Peyer's patch (tissue), 4 donors: ENCODE results near the gene KCNG4. TPM values are rescaled to one million over a fixed set of nuclear protein-coding genes. Genes with fewer than 3 reads are reported as not detected.
A peak's percentile ranks its signal among the peaks of the same experiment; 100 is the strongest.

Experiments
- DNase-seq, 3 donors: peaks; one replicate each; pipeline ENCODE4 v3.0.0-alpha.2; 2017 to 2019
- H3K27ac ChIP-seq, 4 donors: fragments of 200-600 bp; sonication (generic); one replicate each; pipeline ENCODE4 v1.5.1; 2016 to 2019
- H3K27me3 ChIP-seq, 2 donors: fragments of 200-600 bp; sonication (generic); one replicate each; pipeline ENCODE4 v1.5.1; 2019
- H3K36me3 ChIP-seq, 3 donors: fragments of 200-600 bp; sonication (generic); one replicate each; pipeline ENCODE4 v1.5.1; 2016 to 2019
- H3K4me1 ChIP-seq, 4 donors: fragments of 200-600 bp; sonication (generic); one replicate each; pipeline ENCODE4 v1.5.1; 2016 to 2019
- H3K4me3 ChIP-seq, 4 donors: fragments of 200-600 bp; sonication (generic); 1 replicate in 3 of 4; 2 replicates in 1 of 4; pipeline ENCODE4 v1.5.1; 2016 to 2019; ENCODE audit warnings: mild to moderate bottlenecking in 1 of 4
- H3K9me3 ChIP-seq, 4 donors: fragments of 200-600 bp; sonication (generic); one replicate each; pipeline ENCODE4 v1.5.1; 2016 to 2019; ENCODE audit warnings: mild to moderate bottlenecking in 1 of 4
- CTCF ChIP-seq, 6 experiments: fragments of 450-650 bp in 4 of 6; fragments of 200-600 bp in 2 of 6; sonication (generic) in 1 of 6; IDR thresholded peaks; one replicate each; pipeline ENCODE4 v1.5.1; 2017 to 2019; ENCODE audit warnings: antibody characterized with exemption in 6 of 6, mild to moderate bottlenecking in 3 of 6, moderate library complexity in 1 of 6
- POLR2A ChIP-seq, 2 donors: fragments of 450-650 bp; IDR thresholded peaks; one replicate each; pipeline ENCODE4 v1.5.1; 2017; ENCODE audit warnings: antibody characterized with exemption in 2 of 2, mild to moderate bottlenecking in 2 of 2, moderate library complexity in 2 of 2
- total RNA-seq, 4 donors: library from RNA; depleted of rRNA; stranded (reverse); fragments of >200 nt; gene quantifications; one replicate each; pipeline ENCODE4 v1.1.0, GENCODE V29; 2016

KCNG4 gene
- total RNA-seq, 4 donors from 2014 or later: not detected

GRCh38 chr16:84240455-84240854, 643 bp upstream of the KCNG4 start:
- no peak overlapping the region for H3K4me3 ChIP-seq
- H3K4me1 ChIP-seq: no peaks in the 10 kb centered on the region
- H3K36me3 ChIP-seq: no peaks in the 10 kb centered on the region
- TF ChIP-seq CTCF (IDR thresholded peaks at IDR 0.05) (no peak), POLR2A (IDR thresholded peaks at IDR 0.05) (no peak)
- no peaks in the 10 kb centered on the region for H3K27me3 ChIP-seq
- DNase-seq: no peak
- H3K27ac ChIP-seq: no peak overlapping the region
- H3K9me3 ChIP-seq: no peaks in the 10 kb centered on the region

DNA sequence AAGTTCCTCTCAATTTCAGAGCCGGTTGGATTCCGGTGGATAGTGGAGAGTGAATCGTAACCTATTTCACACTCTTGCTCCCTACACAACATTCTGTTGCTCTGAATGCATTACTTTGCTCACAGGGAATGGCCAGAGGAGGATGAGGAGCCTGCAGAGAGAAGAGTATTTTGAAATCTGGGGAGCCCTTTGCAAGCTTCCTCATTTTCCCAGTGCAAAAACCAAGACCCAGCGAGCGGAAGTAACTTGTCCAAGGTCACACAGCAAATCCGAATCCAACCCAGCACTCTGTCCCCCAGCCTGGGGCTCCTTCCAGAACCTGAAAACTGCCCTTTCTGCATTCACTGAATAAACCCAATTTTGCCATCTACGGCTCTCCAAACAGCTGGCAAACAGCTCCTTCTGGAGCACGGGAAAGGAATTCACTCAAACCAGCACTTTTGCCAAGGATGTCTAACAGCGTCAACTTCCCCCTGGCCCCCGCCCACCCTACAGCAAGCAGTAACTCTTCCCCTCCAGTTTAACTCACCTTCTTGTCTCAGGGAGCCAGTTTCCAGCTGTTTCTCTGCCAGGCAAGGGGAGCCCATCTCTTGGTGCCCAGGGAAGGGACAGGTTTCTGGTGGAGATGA, 557 bp downstream of the KCNG4 start:
- no peaks in the 10 kb centered on the region for H3K9me3 ChIP-seq
- DNase-seq: no peak

DNA sequence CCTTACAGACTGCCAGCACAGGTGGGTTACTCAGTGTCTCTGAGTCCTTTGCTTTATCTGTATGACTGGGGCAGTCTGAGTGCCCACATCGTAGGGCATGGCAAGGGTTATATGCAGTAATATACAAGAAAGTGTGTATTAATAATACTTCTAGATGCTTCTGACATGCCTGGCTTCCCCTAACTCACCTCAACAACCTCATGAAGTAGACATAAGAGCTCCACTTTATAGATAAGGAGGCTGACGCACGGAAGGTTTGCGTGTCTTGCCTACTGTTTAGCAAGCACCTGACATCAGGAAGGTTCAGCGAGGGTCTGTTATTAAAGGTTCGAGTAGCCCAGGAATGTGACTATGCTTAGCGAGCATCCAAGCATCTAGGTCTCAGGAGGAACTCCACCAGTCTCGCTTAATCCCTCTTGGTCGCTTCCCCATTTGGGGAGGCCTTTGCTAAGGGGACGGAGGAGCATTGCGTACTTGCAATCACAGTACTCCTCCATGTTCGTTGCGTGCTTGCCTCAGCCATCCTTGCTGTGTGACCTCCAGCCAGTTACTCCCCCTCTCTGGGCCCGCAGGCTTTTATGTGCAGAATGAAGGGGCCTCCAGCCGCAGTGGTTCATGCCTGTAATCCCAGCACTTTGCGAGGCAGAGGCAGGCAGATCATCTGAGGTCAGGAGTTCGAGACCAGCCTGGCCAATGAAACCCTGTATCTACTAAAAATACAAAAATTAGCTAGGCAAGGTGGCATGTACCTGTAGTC, 1.6 kb downstream of the KCNG4 start:
- DNase-seq: no peak
- H3K4me3 ChIP-seq: no peak overlapping the region
- H3K27me3 ChIP-seq: no peaks in the 10 kb centered on the region
- no peak overlapping the region for H3K27ac ChIP-seq
- TF ChIP-seq POLR2A (IDR thresholded peaks at IDR 0.05): no peak
- no peak for TF ChIP-seq CTCF (IDR thresholded peaks at IDR 0.05)
- no peaks in the 10 kb centered on the region for H3K4me1 ChIP-seq
- no peaks in the 10 kb centered on the region for H3K9me3 ChIP-seq
- no peaks in the 10 kb centered on the region for H3K36me3 ChIP-seq

More for the DNA sequence above, 557 bp downstream of the KCNG4 start:
- no peak for TF ChIP-seq CTCF (IDR thresholded peaks at IDR 0.05)
- TF ChIP-seq POLR2A (IDR thresholded peaks at IDR 0.05): no peak
- Histone ChIP-seq H3K27me3 (no peaks in the 10 kb centered on the region), H3K4me1 (no peaks in the 10 kb centered on the region), H3K4me3 (no peak overlapping the region), H3K27ac (no peak overlapping the region), H3K36me3 (no peaks in the 10 kb centered on the region)

DNA sequence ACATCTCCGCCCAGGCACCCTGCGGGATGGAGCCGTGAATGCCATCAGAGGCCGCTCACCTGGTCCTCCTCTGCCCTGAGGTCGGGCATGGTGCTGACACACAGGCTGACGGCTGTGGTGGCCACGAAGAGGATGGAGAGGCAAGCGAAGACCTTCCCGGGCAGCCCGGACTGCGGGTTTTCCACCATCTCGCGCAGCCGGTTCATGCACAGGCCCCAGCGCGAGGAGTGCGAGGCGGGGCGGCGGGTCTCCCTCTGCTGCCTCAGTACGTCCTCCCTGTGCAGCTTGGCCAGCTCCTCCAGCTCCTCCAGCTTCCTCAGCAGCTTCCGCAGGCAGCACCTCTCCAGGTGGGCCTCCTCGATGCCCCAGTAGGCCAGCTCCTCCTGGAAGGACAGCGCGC, 3.1 kb downstream of the KCNG4 start:
- Histone ChIP-seq H3K4me1 (no peaks in the 10 kb centered on the region), H3K4me3 (no peak overlapping the region), H3K9me3 (no peaks in the 10 kb centered on the region), H3K36me3 (no peaks in the 10 kb centered on the region), H3K27ac (no peak overlapping the region), H3K27me3 (no peaks in the 10 kb centered on the region)
- no peak for TF ChIP-seq CTCF (IDR thresholded peaks at IDR 0.05)
- TF ChIP-seq POLR2A (IDR thresholded peaks at IDR 0.05): no peak
- no peak for DNase-seq

- Histone ChIP-seq H3K4me3 (no peak overlapping the region), H3K4me1 (no peaks in the 10 kb centered on the region), H3K9me3 (no peaks in the 10 kb centered on the region), H3K27ac (peak overlapping the region in 1 of 4 donors; percentile 60), H3K27me3 (no peaks in the 10 kb centered on the region), H3K36me3 (no peaks in the 10 kb centered on the region)
- TF ChIP-seq POLR2A (IDR thresholded peaks at IDR 0.05) (no peak), CTCF (IDR thresholded peaks at IDR 0.05) (no peak)
- no peak for DNase-seq
These were observed 5.2 kb downstream of the KCNG4 start for GRCh38 chr16:84234321-84235241.
